H1 (cell line): ENCODE measurements around the gene SNAPIN. TPM values are rescaled to one million over a fixed set of nuclear protein-coding genes. Genes with fewer than 3 reads are reported as not detected.
A peak's percentile ranks its signal among the peaks of the same experiment; 100 is the strongest.

Source experiments
- CHD1 ChIP-seq: IDR thresholded peaks from 2 replicates; pipeline ENCODE4 v1.6.1; 2012; ENCODE audit warnings: low read depth, low read length, improper control_type of control experiment
- JUN ChIP-seq: IDR thresholded peaks from 2 replicates; pipeline ENCODE4 v1.6.1; 2011; ENCODE audit warnings: low read depth, mild to moderate bottlenecking, improper control_type of control experiment, low read length
- JUND ChIP-seq: IDR thresholded peaks from 2 replicates; pipeline ENCODE4 v1.6.1; 2011; ENCODE audit warnings: mild to moderate bottlenecking, improper control_type of control experiment, low read length
- NANOG ChIP-seq: IDR thresholded peaks from 2 replicates; pipeline ENCODE4 v1.6.1; 2011; ENCODE audit warnings: low read length, low read depth, mild to moderate bottlenecking, inconsistent platforms; ENCODE audit not compliant: insufficient read depth, poor library complexity, severe bottlenecking
- NRF1 ChIP-seq: IDR thresholded peaks from 2 replicates; pipeline ENCODE4 v1.6.1; 2011; ENCODE audit warnings: mild to moderate bottlenecking, low read depth, low read length, improper control_type of control experiment
- SIN3A ChIP-seq, 2 experiments: IDR thresholded peaks in 1 of 2; conservative IDR thresholded peaks in 1 of 2; 2 replicates each; pipeline ENCODE4 v1.6.1; 2011 to 2012; ENCODE audit warnings: low read length in 2 of 2, improper control_type of control experiment in 1 of 2, low read depth in 1 of 2, mild to moderate bottlenecking in 1 of 2
- SIX5 ChIP-seq: IDR thresholded peaks from 2 replicates; pipeline ENCODE4 v1.6.1; 2011; ENCODE audit warnings: mild to moderate bottlenecking, low read depth, low read length
- SRF ChIP-seq: IDR thresholded peaks from 2 replicates; pipeline ENCODE4 v1.6.1; 2011; ENCODE audit warnings: mild to moderate bottlenecking, low read depth, low read length, moderate library complexity
- ZNF274 ChIP-seq: IDR thresholded peaks from 2 replicates; pipeline ENCODE4 v1.7.0; 2012; ENCODE audit warnings: low read length, borderline replicate concordance; ENCODE audit errors: extremely low read depth
- polyA plus RNA-seq, 7 experiments: library from polyadenylated mRNA; depleted of rRNA in 3 of 7; stranded (reverse) in 5 of 7; unstranded in 2 of 7; fragments of >200 nt in 5 of 7; fragments of 200-250 nt in 2 of 7; gene quantifications; 1 replicate in 5 of 7; 2 replicates in 1 of 7; 4 replicates in 1 of 7; pipeline versions ENCODE4 v1.2.1 to v1.2.3, GENCODE V29; 2011 to 2013; ENCODE audit warnings: missing spikeins in 2 of 7, mixed read lengths in 2 of 7
- total RNA-seq: library from RNA; stranded (reverse); fragmentation: NEBNext Ultra II Directional; extraction: Animal tissue kit (Norgen Biotek cat#: 25700); gene quantifications from 2 replicates; pipeline ENCODE4 v1.2.1, GENCODE V29; 2021
- TF ChIP-seq, protein P1 (sequence below): fragments of 300-600 bp; sonication (generic); IDR thresholded peaks from 2 replicates; pipeline ENCODE4 v1.7.1; 2012; ENCODE audit warnings: low read length, moderate library complexity, mild to moderate bottlenecking, inconsistent platforms; ENCODE audit not compliant: insufficient replicate concordance

SNAPIN gene
- total and polyA plus RNA-seq, 2 of the 8 experiments (the other 6 are each of a cell fraction or from before 2014, with no cell fraction given): 25.7 to 31.1 TPM

DNA sequence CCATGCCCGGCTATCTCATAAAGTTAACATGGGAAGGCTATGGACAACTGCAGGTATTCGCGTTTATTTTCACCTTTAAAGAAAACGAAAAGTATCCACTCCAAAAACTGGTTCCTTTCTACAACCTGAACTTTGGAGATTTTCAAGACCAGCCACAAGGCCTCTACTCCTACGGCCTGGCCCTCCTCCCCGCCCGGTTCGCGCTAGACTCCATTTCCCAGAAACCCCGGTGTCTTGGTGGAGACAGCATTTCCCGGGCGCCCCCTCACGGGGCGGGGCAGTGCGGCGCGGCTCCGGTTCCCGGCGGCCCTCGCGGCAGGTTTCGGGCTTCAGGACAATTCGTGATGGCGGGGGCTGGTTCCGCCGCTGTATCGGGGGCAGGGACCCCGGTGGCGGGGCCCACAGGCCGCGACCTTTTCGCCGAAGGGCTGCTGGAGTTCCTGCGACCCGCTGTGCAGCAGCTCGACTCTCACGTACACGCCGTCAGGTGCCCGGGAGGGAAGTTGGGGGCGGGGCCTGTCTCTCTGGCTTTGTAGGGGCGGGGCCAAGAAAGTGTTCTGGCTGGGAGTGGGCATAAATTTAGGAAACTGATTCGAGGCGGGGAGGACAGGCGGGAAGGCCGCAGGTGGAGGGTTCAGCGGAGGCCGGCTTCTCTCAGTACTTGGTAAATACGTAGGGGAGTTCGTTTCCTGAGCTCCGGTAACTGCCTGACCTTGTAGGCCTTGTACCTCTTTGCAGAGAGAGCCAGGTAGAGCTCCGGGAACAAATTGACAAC is at the start of gene SNAPIN (continued):
- TF ChIP-seq, protein P1, sequence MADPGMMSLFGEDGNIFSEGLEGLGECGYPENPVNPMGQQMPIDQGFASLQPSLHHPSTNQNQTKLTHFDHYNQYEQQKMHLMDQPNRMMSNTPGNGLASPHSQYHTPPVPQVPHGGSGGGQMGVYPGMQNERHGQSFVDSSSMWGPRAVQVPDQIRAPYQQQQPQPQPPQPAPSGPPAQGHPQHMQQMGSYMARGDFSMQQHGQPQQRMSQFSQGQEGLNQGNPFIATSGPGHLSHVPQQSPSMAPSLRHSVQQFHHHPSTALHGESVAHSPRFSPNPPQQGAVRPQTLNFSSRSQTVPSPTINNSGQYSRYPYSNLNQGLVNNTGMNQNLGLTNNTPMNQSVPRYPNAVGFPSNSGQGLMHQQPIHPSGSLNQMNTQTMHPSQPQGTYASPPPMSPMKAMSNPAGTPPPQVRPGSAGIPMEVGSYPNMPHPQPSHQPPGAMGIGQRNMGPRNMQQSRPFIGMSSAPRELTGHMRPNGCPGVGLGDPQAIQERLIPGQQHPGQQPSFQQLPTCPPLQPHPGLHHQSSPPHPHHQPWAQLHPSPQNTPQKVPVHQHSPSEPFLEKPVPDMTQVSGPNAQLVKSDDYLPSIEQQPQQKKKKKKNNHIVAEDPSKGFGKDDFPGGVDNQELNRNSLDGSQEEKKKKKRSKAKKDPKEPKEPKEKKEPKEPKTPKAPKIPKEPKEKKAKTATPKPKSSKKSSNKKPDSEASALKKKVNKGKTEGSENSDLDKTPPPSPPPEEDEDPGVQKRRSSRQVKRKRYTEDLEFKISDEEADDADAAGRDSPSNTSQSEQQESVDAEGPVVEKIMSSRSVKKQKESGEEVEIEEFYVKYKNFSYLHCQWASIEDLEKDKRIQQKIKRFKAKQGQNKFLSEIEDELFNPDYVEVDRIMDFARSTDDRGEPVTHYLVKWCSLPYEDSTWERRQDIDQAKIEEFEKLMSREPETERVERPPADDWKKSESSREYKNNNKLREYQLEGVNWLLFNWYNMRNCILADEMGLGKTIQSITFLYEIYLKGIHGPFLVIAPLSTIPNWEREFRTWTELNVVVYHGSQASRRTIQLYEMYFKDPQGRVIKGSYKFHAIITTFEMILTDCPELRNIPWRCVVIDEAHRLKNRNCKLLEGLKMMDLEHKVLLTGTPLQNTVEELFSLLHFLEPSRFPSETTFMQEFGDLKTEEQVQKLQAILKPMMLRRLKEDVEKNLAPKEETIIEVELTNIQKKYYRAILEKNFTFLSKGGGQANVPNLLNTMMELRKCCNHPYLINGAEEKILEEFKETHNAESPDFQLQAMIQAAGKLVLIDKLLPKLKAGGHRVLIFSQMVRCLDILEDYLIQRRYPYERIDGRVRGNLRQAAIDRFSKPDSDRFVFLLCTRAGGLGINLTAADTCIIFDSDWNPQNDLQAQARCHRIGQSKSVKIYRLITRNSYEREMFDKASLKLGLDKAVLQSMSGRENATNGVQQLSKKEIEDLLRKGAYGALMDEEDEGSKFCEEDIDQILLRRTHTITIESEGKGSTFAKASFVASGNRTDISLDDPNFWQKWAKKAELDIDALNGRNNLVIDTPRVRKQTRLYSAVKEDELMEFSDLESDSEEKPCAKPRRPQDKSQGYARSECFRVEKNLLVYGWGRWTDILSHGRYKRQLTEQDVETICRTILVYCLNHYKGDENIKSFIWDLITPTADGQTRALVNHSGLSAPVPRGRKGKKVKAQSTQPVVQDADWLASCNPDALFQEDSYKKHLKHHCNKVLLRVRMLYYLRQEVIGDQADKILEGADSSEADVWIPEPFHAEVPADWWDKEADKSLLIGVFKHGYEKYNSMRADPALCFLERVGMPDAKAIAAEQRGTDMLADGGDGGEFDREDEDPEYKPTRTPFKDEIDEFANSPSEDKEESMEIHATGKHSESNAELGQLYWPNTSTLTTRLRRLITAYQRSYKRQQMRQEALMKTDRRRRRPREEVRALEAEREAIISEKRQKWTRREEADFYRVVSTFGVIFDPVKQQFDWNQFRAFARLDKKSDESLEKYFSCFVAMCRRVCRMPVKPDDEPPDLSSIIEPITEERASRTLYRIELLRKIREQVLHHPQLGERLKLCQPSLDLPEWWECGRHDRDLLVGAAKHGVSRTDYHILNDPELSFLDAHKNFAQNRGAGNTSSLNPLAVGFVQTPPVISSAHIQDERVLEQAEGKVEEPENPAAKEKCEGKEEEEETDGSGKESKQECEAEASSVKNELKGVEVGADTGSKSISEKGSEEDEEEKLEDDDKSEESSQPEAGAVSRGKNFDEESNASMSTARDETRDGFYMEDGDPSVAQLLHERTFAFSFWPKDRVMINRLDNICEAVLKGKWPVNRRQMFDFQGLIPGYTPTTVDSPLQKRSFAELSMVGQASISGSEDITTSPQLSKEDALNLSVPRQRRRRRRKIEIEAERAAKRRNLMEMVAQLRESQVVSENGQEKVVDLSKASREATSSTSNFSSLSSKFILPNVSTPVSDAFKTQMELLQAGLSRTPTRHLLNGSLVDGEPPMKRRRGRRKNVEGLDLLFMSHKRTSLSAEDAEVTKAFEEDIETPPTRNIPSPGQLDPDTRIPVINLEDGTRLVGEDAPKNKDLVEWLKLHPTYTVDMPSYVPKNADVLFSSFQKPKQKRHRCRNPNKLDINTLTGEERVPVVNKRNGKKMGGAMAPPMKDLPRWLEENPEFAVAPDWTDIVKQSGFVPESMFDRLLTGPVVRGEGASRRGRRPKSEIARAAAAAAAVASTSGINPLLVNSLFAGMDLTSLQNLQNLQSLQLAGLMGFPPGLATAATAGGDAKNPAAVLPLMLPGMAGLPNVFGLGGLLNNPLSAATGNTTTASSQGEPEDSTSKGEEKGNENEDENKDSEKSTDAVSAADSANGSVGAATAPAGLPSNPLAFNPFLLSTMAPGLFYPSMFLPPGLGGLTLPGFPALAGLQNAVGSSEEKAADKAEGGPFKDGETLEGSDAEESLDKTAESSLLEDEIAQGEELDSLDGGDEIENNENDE: no peak
- TF ChIP-seq CHD1 (no peak), NANOG (no peak), SRF (no peak), NRF1 (no peak), SIN3A (conservative IDR thresholded peaks at IDR 0.05 in 1 of 2, IDR thresholded peaks at IDR 0.05 in 1 of 2; ENCODE audit: low read depth in 1 of 2, low read length in 2 of 2) (peak in 1 of 2 experiments; percentile 43; a peak in 1 of 4 replicates), JUN (no peak), SIX5 (peak; percentile 57), ZNF274 (no peak), JUND (no peak)
